ENCODE measurements around the gene CLDN18. TPM values are rescaled to one million over a fixed set of nuclear protein-coding genes. Genes with fewer than 3 reads are reported as not detected.
A peak's percentile ranks its signal among the peaks of the same experiment; 100 is the strongest.

CLDN18 gene
- total RNA-seq, 1 donor from 2014 or later, result not detected

DNA sequence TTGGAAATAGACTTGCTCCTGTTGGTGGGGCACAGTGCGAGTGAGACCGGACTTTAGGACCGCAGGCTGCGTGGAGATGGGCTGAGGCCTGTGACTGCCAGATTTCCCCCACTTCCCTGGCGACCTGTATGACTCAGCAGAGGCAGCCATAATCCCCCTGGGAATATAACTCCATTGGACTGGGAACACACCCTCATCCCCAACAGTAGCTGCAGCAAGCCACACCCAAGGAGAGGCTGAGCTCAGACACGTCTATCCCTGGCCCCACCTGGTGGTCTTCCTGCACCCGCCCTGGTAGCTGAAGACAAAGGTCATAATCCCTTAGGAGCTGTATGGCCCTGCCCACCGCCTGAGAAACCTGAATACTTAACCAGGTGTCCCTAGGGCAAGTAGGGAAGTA lies 62.8 kb downstream of the CLDN18 start:
- Mint-ChIP-seq H3K27me3 (ENCODE audit: low read depth) (no peaks in the 10 kb centered on the region), H3K9me3 (ENCODE audit: low read depth) (no peaks in the 10 kb centered on the region), H3K27ac (ENCODE audit: unreplicated experiment) (peak overlapping the region; percentile 71), H3K4me1 (ENCODE audit: low read depth) (peaks cover 18% of the 10 kb centered on the region), H3K36me3 (ENCODE audit: low read depth) (peaks cover 40% of the 10 kb centered on the region), H3K4me3 (ENCODE audit: unreplicated experiment) (no peak overlapping the region)
- no peak for TF ChIP-seq CTCF (IDR thresholded peaks at IDR 0.05)
- DNase-seq (ENCODE audit: low spot score), result no peak

DNA sequence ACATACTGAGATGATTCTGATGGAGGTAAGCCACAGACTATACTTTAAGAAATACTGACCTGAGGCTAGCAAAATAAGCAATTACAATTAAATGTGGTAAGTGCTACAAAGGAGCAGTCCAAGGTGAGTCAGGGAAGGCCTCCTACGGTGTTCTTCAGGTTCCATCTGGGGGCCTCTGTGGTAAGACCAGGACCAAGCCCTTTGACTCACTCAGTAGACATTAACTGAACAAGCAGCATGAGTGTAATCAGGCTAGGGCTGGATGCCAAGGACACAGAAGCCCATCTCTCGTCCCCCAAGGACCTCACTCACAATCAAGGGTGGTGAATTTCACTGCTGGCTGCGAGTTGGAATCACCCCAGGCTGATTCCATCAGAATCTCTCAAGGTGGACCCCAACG lies 68.1 kb downstream of the CLDN18 start:
- Mint-ChIP-seq H3K36me3 (ENCODE audit: low read depth) (peaks cover 46% of the 10 kb centered on the region), H3K4me1 (ENCODE audit: low read depth) (peaks cover 57% of the 10 kb centered on the region), H3K27ac (ENCODE audit: unreplicated experiment) (no peak overlapping the region), H3K9me3 (ENCODE audit: low read depth) (no peaks in the 10 kb centered on the region), H3K27me3 (ENCODE audit: low read depth) (no peaks in the 10 kb centered on the region), H3K4me3 (ENCODE audit: unreplicated experiment) (no peak overlapping the region)
- no peak for DNase-seq (ENCODE audit: low spot score)
- no peak for TF ChIP-seq CTCF (IDR thresholded peaks at IDR 0.05)

- no peak for DNase-seq (ENCODE audit: low spot score)
- no peak for TF ChIP-seq CTCF (IDR thresholded peaks at IDR 0.05)
- Mint-ChIP-seq H3K27me3 (ENCODE audit: low read depth) (no peaks in the 10 kb centered on the region), H3K9me3 (ENCODE audit: low read depth) (no peaks in the 10 kb centered on the region), H3K27ac (ENCODE audit: unreplicated experiment) (peak overlapping the region; percentile 78), H3K4me1 (ENCODE audit: low read depth) (peaks cover 59% of the 10 kb centered on the region), H3K36me3 (ENCODE audit: low read depth) (peaks cover 43% of the 10 kb centered on the region), H3K4me3 (ENCODE audit: unreplicated experiment) (no peak overlapping the region)
These were observed 69.0 kb downstream of the CLDN18 start for GRCh38 chr3:138078901-138079344.

DNA sequence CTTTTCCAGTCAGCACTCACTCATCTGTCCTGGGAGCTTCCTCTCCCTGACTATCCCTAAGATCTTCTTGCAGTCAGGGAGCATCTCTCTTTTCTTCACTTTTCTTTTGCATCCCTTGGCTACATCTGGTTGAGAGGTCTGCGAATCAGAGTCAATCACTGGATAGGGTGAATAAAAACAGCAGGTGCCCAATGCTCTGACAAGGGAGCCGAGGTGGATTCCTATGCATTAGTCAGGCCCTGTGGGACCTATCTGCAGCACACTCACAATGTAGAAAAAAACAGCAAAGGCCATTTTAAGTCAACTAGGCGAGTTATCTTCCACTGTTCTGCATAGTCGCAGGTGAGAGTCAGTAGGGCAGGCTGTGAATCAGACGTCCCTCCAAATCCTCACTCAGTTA lies 69.9 kb downstream of the CLDN18 start:
- Mint-ChIP-seq H3K27ac (ENCODE audit: unreplicated experiment) (peak overlapping the region; percentile 78), H3K36me3 (ENCODE audit: low read depth) (peaks cover 41% of the 10 kb centered on the region), H3K27me3 (ENCODE audit: low read depth) (no peaks in the 10 kb centered on the region), H3K9me3 (ENCODE audit: low read depth) (no peaks in the 10 kb centered on the region), H3K4me3 (ENCODE audit: unreplicated experiment) (no peak overlapping the region), H3K4me1 (ENCODE audit: low read depth) (peaks cover 59% of the 10 kb centered on the region)
- TF ChIP-seq CTCF (IDR thresholded peaks at IDR 0.05), result no peak
- DNase-seq (ENCODE audit: low spot score), result no peak

DNA sequence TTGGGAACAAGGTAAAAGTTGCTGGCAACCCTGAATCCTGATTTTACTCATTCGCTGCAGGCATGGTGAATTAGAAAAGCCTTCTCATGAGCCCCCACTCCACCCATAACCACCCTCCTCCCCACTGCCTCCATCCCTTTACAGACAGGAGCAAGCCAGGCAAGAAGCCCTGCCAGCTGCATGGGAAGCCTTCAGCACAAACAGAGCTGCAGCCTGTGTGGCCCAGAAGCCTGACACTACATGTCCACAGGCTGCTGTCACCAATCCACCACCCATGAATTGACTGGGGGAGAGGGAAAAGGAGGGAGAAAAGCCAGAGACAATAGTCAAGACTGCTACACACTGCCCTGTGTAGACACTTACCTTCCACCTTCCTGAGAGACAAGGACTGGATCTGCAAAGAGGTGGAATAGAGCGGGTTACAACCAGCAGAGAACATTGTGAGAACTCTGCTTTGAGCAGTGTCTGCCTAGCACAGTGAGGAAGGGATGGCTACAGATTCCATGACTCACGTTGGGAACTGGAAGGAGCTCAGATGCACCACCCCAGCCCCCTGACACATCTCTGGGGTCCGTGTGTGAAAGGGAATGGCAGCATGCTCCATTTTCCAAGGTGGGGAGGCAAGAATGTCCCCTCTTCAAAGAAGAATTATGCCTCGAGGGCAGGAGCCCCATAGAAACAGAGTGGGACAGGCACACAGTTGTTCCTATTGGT lies 71.6 kb downstream of the CLDN18 start:
- Mint-ChIP-seq H3K27me3 (ENCODE audit: low read depth) (no peaks in the 10 kb centered on the region), H3K9me3 (ENCODE audit: low read depth) (no peaks in the 10 kb centered on the region), H3K36me3 (ENCODE audit: low read depth) (peaks cover 30% of the 10 kb centered on the region), H3K27ac (ENCODE audit: unreplicated experiment) (peak overlapping the region; percentile 96), H3K4me3 (ENCODE audit: unreplicated experiment) (peak overlapping the region; percentile 55), H3K4me1 (ENCODE audit: low read depth) (peaks cover 59% of the 10 kb centered on the region)
- DNase-seq (ENCODE audit: low spot score), result no peak
- TF ChIP-seq CTCF (IDR thresholded peaks at IDR 0.05), result no peak

All from chondrocyte (in vitro differentiated cells).